Measurements from ENCODE around the gene WDR45.

Gene WDR45

DNA sequence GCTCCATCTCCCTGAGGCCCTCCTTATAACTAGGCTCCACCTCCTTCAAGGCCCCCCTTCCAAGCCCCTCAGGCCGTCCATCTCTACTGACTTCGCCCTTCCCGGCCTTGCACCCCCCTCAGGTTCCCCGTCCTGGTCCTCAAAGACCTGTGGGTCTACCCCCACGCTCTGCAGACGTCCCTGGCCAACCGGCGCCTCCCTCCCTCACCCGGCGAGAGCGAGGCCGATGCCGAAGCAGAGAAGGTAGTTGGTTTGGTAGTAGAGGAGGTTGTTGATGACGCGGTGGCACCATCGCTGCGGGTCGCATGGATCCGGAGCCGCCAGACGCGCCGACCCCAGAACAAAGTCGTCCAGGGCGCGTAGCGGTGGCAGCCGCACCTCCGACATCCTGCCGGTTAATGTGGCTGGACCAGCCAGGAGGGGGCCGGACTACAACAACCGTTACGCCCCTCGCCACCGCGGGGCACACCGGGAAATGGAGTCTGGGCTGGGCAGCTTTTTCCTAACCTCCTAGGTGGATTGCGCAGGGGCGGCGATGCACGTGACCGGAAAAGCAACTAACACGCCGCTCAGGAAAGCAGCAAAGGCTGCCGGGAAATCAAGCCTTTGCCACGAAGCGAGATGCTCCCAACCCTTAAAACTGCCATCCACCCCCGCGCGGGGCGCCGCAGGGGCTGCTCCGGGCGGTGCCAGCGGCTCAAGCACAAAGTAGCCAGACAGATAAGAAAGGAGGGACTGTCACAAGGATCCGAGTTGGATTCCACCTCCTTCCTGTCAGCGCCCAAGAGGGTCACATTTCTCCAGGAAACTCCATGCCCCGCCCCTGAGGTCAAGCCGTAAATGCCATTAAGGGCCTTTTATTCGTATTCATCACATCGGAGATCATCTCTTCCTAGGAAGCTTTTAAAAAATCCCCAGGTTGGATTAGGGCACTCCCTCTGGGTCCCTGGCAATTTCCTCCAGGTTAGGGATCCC lies 5.8 kb downstream of the WDR45 start, which contains the start of gene PRAF2:
Gene PRAF2, minus strand, starts transcription at position 402 of the 975 bp plus-strand sequence. Its CDS starts 15 bp downstream, at position 387.
- peak; percentile 83 for DNase-seq

DNA sequence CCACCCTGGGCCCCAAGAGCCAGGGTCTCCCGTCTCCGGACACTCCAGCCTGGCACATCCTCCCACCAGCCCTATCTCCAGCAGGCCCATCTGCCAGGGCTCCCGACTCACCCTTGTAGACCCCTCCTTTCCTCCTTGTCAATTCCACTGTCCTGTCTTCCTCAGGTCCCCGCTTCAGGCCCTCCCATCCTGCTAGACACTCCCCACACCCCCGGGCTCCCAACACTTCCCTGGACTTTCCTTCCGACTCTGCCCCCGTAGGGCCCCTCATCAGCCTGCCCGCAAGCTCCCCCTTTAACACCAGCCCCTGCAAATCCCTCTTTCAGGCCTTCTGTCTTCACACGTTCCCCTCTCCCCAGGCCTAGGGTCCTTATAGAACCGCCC lies 7.0 kb downstream of the WDR45 start:
- no peak for DNase-seq

DNA sequence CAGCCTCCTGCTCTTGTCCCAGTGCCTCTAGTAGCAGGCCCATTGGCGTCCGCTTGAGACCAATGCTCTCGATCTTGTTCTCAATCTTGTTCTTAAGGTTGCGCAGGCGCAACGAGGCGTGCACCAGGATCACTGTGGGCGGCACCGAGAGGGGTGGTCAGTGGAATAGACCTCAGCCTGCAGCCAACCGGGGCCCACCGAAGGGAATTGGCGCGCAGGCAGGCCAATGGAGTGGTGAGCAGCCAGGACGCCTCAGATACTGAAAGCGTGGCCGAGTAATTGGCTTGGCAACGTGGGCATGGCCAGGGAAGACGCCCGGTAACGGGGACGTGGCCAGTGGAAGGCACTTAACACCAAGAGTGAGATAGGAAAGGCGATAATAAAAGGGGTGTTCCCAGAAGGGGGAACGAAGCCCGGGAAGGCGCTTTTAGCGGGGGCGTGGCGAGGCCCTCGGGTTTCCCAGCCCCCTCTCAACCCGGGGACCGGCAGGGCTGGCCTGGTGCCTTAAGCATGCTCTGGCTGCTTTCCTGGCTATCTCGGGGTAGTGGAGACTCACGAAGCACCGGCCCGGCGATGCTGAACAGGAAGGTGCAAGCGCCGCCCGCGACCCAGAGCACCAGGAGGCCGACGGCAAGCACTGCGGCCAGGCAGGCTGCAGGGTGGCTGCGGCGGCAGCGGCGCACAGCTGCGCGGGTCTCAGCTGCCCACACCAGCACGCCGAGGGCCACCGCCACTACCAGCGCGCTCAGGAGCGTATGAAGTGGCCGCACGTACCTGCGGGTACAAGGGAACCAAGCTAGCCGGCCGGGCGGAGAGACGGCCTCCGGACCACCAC lies 7.6 kb downstream of the WDR45 start:
- DNase-seq = no peak

DNA sequence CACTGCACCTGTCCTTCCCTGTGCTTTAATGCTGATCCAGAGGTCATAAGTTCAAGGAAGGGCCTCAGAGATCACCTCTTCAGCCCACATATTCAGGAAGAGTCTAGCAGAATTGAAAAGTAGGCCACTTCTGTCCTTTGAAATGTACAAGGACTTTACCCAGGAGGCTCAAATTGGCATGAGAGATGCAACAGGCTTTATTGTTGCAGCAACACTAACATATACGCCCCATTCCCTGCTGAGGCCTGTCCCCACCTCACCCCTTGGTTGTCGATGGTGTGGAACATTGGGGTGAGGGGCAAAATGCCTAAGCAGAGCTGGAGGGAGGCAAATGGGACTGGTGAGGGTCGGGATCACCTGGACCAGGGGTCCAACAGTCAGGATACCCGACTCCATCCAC lies 8.7 kb downstream of the WDR45 start:
- no peak for DNase-seq

DNA sequence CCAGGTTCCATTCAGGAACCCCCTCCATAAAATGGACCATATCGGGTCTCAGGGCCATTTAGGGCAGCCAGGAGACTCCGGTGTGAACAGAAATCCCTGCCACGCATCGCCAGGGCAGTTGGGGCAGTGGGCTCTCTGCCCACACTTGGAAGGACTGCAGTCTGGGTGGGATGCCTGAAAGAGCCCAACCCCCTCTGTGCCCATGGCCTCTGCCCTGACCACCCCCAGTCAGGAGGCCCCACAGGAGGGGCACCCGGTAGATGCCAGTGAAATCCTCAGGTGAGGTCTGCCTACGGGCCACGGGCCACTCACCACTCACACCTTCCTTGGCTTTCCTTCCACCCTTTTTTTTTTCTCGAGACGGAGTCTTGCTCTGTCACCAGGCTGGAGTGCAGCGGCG lies 10.6 kb downstream of the WDR45 start:
- no peak for DNase-seq

DNA sequence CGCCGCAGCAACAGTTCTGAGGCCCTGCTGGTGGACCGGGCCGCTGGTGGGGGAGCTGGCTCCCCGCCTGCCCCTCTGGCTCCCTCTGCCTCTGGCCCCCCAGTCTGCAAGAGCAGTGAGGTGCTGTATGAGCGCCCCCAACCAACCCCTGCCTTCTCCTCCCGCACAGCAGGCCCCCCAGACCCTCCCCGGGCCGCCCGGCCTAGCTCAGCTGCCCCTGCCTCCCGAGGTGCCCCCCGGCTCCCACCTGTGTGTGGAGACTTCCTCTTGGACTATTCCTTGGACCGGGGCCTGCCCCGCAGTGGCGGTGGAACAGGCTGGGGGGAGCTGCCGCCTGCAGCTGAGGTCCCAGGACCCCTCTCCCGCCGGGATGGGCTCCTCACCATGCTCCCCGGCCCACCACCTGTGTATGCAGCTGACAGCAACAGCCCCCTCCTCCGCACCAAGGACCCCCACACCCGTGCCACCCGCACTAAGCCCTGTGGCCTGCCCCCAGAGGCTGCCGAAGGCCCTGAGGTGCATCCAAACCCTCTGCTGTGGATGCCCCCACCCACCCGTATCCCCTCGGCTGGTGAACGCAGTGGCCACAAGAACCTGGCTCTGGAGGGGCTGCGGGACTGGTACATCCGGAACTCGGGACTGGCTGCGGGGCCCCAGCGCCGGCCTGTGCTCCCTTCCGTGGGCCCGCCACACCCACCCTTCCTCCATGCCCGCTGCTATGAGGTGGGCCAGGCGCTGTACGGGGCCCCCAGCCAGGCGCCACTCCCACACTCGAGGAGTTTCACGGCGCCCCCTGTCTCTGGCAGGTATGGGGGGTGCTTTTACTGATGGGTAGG lies 12.2 kb downstream of the WDR45 start:
- no peak for DNase-seq

DNA sequence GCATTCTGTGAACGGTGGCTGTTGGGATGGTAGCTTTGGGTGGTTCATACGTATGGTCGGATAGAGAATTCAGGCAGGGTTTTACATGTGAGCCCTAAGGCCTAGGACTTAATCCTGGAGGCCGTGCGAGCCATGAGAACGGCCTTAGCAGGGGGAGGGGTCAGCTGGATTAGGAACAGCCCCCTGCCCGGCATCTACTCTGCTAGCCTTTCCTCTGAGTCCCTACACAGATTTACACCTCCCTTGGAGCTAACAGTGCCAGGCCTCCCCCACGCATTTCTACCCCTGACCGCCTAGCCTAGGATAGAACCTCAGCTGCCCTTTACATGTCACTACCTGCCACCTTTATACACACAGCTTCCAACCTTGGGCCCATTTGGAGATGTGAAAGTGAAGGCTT lies 13.0 kb downstream of the WDR45 start:
- DNase-seq = no peak

DNA sequence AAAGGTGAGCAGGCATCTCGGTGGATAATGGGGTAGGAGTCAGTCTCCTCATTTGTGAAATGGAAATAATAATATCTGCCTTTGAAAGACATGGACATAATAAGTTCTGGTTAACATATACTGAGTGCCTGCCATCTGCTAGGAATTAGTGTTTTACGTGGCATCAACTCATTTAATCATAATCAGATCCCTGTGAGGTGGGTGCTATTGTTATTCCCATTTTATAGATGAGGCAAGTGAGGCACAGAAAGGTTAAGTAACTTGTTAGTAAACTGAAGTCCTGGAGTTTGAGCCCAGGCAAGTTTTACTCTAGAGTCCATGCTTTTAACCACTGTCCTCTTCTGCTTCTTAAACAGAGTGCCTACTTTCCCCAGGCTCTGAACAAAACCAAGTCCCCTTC lies 13.4 kb downstream of the WDR45 start:
- no peak for DNase-seq

DNA sequence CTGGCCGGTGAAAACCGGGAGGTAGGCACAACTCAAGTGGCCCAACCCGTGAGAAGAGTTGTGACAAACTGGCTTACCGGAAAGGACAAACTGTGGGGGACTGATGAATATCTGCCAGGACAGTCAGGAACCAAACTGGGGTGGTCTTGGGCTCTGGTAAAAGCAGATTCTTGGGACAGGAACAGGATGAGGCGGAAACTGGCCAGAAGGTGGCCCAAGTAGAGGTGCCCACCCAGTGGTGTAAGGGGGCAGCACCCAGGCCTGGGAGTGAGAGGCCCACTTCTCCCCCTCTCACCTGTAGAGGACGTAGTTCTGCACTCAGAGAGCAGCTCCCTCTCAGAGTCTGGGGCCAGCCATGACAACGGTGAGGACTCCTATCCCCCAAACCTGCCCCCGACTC lies 15.0 kb downstream of the WDR45 start:
- no peak for DNase-seq

DNA sequence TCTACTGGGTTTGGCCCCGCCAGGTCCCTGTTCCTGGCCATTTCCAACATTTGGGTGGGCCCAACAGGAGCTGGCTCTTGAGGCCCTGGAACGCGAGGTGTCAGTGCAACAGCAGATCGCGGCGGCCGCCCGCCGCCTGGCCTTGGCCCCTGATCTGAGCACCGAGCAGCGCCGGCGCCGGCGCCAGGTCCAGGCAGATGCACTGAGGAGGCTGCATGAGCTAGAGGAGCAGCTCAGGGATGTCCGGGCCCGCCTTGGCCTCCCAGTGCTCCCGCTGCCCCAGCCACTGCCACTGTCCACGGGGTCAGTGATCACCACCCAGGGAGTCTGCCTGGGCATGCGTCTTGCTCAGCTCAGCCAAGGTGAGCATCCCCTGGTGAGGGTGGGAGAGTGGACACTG lies 15.4 kb downstream of the WDR45 start:
- no peak for DNase-seq

DNA sequence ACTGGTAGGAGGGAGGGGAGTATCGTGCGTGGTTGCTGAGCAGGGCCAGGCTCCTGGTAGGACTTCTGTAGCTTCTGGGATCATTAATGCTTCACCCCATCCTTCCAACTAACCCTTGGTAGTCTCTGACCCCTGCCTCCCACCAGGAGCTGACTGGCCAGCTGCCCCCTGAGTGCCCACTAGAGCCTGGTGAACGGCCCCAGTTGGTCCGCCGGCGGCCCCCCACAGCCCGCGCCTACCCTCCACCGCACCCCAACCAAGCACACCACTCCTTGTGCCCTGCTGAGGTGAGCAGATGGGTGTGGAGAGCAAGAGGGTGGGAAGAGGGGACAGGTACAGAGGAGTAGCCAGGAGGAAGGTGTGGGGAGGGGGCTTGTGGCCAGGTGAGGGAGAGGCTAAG lies 16.0 kb downstream of the WDR45 start:
- no peak for DNase-seq

DNA sequence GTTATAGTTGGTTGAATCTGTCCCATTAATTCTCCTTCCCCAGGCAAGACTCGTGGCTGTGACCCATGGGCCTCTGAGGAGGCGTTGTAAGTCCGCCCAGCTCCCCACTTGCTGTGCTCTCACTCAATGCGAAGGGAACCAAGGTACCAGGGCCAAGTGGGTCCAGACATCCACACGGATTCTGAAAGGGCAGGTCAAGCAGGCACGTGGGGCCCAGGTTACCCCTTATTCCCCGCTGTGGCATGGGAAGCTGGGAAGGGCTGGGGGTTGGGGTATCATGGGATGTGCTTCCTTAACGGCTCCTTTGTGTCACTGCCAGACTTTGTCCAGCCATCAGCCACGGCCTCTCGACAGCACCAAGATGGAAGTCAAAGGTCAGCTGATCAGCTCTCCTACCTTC lies 17.8 kb downstream of the WDR45 start:
- no peak for DNase-seq

DNA sequence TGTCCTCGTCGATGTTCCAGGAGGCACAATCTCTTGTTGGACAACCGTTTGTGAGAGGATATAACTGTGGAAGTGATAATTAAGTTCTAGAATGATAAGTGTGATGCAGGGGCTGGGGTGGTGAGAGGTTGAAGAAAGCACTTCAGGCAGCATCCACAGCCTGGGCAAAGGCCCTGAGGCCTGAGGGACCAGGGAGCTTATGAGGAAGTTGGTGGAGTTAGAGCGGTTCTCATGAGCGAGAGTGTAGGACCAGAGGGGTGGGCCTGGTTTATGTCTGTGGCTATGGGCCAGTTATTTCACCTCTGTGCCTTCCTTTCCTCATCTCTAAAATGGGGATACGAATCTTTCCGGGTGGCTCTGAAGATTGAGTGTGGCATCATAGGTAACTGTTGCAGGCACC lies 18.2 kb downstream of the WDR45 start:
- no peak for DNase-seq

DNA sequence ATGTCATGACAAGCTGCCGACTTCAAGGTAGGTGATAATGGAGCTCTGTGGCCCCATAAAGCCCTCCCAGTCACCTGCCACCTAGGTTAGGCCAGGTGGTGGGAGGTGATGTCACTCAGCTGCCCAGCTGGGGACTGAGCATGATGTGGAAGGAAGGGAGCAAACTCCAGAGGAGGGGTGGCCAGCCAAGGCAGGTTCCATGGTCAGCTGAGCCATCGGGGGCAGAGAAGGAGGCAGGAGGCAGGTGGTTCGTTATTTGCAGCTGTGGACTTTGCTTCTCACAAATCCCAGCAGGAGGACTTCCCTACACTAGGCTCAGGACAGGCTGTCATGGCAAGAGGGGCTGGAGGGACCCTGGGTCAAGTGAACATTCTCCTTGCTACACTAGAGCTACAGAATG lies 18.8 kb downstream of the WDR45 start:
- no peak for DNase-seq

DNA sequence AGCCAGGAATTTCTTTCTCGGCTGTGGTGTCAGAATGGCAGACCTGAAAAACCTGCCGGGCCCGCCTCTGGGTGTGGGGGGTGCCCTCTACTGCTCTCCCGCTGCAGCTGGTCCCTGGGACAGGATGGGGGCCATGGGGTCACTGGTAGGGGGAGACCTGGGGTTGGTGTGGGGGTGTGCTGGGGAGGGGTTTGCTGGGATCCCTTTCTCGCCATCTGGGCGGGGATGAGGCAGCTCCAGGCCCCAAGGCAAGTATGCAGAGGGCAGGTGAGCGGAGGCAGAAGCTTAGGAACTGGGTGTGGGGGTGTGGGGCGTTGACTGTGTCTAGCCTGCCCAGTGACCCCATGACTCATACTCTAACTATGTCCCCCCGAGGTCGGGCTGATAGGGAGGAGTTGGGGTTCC lies 20.0 kb downstream of the WDR45 start:
- DNase-seq = no peak

DNA sequence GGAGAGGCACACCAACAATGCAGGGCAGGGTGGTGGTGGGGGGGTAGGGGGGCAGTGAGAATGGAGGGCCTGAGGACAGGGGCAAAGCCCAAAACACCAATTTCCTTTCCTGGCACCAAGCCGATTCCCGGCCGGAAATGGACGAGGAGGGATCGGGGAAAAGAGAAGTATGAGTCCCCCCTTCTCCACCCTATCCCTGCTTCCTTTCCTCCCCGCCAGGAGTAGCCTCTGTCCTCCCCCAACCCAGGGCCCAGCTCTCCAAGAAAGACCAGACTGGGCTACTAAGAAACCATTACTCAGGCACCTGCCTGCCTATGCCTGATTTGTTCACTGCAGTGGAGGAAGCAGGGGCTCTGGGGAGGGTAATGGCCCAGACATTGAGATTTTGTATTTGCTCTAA lies 20.5 kb downstream of the WDR45 start:
- no peak for DNase-seq

DNA sequence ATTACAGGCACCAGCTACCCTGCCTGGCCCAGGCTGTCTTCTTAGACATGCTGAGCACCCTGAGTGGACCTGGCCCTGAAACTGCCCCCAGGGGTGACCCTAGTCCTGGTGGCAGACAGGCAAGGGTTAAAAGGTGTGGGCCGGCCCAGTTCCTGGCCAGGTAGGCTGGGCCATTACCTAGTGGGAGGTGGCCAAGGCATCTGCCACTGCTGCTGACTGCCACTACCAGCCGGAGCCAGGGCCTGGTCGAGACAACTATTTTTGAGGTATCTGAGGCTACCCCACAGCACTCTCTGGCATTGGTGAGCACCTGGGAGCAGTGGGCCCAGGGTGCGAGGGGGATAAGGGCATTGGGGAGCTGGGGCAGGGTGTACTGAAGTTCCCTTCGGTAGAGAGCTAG lies 20.9 kb downstream of the WDR45 start, which contains the start of gene CCDC120:
Gene CCDC120, plus strand, starts transcription at position 206 of the 400 bp plus-strand sequence. CDS start 3,043 bp downstream, outside the sequence.
- DNase-seq = no peak

DNA sequence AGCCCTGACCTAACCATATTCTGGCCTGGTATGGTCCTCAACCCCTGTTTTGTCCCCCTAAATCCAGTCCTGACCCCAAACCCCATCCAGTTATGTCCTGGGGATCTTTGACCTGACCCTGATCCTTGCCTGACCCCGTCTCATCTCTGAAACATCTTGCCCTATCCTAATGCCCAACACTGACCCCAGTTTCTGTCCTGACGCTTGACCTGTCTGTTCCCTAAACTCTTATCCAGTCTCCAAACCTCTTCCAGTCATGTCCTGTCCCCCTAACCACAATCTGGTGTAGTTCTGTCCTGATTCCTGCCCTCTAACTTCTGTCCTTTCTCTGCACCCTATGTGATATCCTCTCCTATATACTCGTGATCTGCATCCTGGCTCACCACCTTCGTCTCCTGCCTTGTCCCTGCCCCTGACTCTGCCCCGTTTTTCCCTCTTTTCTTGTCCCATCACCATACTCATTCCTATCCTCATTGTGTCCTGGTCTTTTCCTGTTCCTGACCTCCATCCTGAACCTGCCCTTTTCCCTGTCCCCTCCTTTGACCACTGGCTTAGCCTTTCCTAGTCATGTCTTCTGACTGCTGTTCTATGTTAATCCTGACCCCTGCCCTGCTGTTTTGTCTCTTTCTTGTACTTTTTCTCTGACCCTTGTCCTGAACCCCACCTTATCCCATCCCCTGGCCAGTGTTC lies 25.5 kb downstream of the WDR45 start:
- DNase-seq = no peak

DNA sequence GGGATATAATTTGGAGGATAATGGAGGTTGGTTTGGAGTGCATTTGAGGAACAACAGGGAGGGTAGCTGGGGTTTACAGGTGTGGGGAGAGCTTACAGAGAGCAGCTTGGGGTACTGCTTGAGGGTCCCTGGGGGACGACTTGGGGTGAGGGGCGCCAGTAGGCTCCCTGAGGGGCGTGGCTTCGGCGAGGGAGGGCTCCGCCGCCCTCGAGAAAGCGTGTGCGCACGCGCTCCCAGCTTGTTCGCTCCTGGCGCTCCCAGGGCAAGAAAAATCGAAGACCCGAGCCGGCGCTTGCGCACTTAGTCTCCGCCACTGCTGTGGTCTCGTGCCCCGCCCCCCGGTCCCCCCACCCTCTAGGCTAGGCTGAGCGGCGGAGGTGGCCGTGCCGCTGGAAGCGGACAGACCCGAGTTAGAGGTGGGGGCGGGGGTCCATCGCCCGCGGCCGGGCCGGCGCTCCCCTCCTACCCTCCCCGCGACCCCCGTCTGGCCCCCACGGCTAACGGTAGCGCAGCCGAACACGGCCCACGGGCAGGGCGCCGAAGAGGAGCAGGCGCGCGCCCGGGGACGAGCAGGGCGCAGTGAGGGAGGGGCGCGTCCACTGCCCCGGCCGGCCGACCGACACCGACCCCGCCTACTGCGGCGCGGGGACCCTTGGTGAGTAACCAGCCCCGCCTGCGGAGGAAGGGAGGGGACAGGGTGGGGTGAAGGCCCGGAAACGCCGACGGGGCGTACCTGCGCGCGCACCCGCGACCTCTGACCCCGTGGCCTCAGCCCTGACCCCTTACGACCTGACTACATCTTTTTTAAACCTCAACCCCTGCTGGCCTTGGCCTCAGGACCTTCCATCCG lies 26.2 kb downstream of the WDR45 start:
- DNase-seq = peak; percentile 80

DNA sequence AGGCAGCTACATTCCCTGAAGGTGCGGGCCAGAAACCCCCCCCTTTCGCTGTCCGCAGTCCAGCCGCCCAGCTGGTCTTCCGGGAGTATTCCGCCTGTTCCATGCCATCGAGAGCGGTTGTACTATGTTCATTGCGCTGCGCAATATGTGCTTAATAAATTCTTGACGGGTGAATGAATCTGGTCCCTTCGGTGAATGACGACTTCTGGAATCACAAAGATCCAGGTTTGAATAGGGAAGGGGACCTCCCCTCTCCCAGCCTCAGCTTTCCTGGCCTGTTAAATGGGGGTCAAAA lies 35.8 kb downstream of the WDR45 start:
- DNase-seq = no peak

DNA sequence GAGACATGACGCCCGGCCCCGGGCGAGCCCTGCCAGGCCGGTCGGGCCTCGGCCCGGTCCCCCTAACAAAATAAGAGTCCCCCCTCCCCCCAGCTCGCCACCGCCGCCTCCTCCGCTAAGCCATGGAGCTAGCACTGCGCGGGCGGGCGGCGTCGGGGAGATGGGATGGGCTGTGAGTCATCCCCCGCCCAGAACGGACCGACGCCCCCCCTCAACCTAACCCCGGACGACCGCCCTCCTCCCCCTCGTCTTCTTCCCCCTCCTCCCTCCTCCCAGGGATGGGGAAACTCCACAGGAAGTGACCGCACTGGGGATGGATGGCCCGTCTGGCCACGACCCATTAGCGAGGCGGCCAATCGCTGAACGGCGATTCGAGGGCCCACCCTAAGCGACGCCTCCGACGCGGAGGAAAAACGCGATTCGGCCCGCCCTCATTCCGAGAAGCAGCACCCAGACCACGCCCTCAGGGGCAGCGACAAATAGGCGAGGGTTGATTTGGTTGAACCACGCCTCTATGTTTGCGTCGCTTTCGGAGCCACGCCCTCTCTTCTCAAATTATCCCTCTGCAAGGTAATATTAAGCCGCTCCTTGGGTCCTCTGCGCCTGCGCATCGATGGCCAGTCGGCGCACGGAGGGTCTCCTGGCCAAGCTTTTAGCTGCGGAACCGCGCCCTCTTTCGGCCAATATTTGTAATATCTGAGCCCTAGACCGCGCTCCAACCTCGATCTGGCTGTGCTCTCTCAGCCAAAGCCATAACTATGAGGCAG lies 36.3 kb downstream of the WDR45 start, which contains the start of gene TFE3:
Gene TFE3, minus strand, starts transcription at position 138 of the 767 bp plus-strand sequence. Its CDS starts 131 bp downstream, at position 7.
- DNase-seq = peak; percentile 89
